Neural progenitor cell (in vitro differentiated cells): ENCODE data around the gene NFKB1. TPM values are rescaled to one million over a fixed set of nuclear protein-coding genes. Genes with fewer than 3 reads are reported as not detected.

ENCODE experiments used
- DNase-seq: peaks from one replicate; pipeline ENCODE4 v3.0.0-alpha.2; 2016; ENCODE audit warnings: low spot score
- H2AFZ ChIP-seq: fragments of 200-600 bp; sonication (generic); replicated peaks from 2 replicates; pipeline ENCODE4 v1.6.1; 2016; ENCODE audit warnings: antibody characterized with exemption
- H3F3A ChIP-seq: fragments of 200-600 bp; sonication (generic); 2 replicates; pipeline ENCODE4 v1.6.1; 2016; ENCODE audit warnings: antibody characterized with exemption, low read depth
- H3K27ac ChIP-seq: fragments of 200-600 bp; sonication (generic); 2 replicates; pipeline ENCODE4 v1.5.1; 2016; ENCODE audit warnings: mild to moderate bottlenecking
- H3K27me3 ChIP-seq: fragments of 200-600 bp; sonication (generic); 2 replicates; pipeline ENCODE4 v1.6.1; 2016; ENCODE audit warnings: mild to moderate bottlenecking, moderate library complexity
- H3K36me3 ChIP-seq: fragments of 200-600 bp; sonication (generic); 2 replicates; pipeline ENCODE4 v1.5.1; 2016
- H3K4me1 ChIP-seq: fragments of 200-600 bp; sonication (generic); 2 replicates; pipeline ENCODE4 v1.6.1; 2016; ENCODE audit warnings: mixed run types
- H3K4me2 ChIP-seq: fragments of 200-600 bp; sonication (generic); 2 replicates; pipeline ENCODE4 v1.6.1; 2016
- H3K4me3 ChIP-seq: fragments of 200-600 bp; sonication (generic); 2 replicates; pipeline ENCODE4 v1.5.1; 2016
- H3K79me2 ChIP-seq: fragments of 200-600 bp; sonication (generic); 2 replicates; pipeline ENCODE4 v1.6.1; 2016; ENCODE audit warnings: low read depth
- H3K9ac ChIP-seq: fragments of 200-600 bp; sonication (generic); 2 replicates; pipeline ENCODE4 v1.6.1; 2016
- H3K9me3 ChIP-seq: fragments of 200-600 bp; sonication (generic); 2 replicates; pipeline ENCODE4 v1.5.1; 2016; ENCODE audit warnings: low read depth
- H4K20me1 ChIP-seq: fragments of 200-600 bp; sonication (generic); 2 replicates; pipeline ENCODE4 v1.6.1; 2016; ENCODE audit warnings: low read depth
- H3K27ac Mint-ChIP-seq: 3 replicates; pipeline ENCODE4 v1.8.0; 2021; ENCODE audit warnings: mixed read lengths
- H3K27me3 Mint-ChIP-seq: 2 replicates; pipeline ENCODE4 v1.8.0; 2022; ENCODE audit warnings: low read depth, mild to moderate bottlenecking, inconsistent platforms, moderate library complexity, mixed read lengths; ENCODE audit not compliant: insufficient read depth
- H3K36me3 Mint-ChIP-seq: 3 replicates; pipeline ENCODE4 v1.8.0; 2021; ENCODE audit warnings: mixed read lengths
- H3K4me1 Mint-ChIP-seq: 3 replicates; pipeline ENCODE4 v1.8.0; 2021; ENCODE audit warnings: mixed read lengths
- H3K4me3 Mint-ChIP-seq: 3 replicates; pipeline ENCODE4 v1.8.0; 2021; ENCODE audit warnings: mild to moderate bottlenecking, moderate library complexity, mixed read lengths
- H3K9me3 Mint-ChIP-seq: 3 replicates; pipeline ENCODE4 v1.8.0; 2020; ENCODE audit warnings: mixed read lengths
- EZH2 ChIP-seq: fragments of 200-600 bp; sonication (generic); IDR thresholded peaks from 2 replicates; pipeline ENCODE4 v1.6.1; 2017; ENCODE audit warnings: antibody characterized with exemption, mild to moderate bottlenecking, moderate library complexity
- EZH2phosphoT487 ChIP-seq: fragments of 200-600 bp; sonication (generic); IDR thresholded peaks from 2 replicates; pipeline ENCODE4 v1.6.1; 2017; ENCODE audit warnings: antibody characterized with exemption
- total RNA-seq: library from RNA; depleted of rRNA; stranded (reverse); fragments of >200 nt; gene quantifications from 2 replicates; pipeline ENCODE4 v1.2.3, GENCODE V29; 2015; ENCODE audit warnings: low replicate concordance
- TF ChIP-seq, protein P1 (sequence below): fragments of 200-600 bp; sonication (generic); IDR thresholded peaks from 2 replicates; pipeline ENCODE4 v1.5.1; 2017; ENCODE audit warnings: antibody characterized with exemption, mild to moderate bottlenecking

The NFKB1 gene
- total RNA-seq, 1 donor from 2014 or later, result 14.1 TPM

DNA sequence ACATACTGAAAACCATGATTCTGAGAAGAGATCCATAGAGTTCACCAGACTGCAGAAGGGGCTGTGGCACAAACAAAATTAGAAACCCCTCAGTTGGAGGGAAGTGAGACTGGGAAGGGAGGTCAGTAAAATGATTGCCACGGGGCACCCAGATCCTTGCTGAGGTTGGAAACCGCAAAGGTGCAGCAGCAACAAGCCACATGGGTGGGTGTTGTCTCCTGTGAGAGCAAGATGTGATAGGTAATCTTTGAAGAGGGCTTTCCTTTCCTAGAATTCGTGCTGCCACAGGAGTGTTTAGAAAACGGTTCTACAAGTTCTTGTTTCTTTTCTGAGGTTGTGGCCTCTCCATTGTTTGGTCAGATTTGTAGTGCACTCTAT is 85.5 kb downstream of the NFKB1 start:
- Mint-ChIP-seq H3K4me3 (no peak overlapping the region), H3K36me3 (peaks cover 3% of the 10 kb centered on the region), H3K27ac (no peak overlapping the region), H3K9me3 (peaks cover 3% of the 10 kb centered on the region), H3K4me1 (no peaks in the 10 kb centered on the region), H3K27me3 (no peaks in the 10 kb centered on the region)
- H3K4me1 ChIP-seq, result no peaks in the 10 kb centered on the region
- no peak for DNase-seq
- H3K36me3 ChIP-seq, result no peaks in the 10 kb centered on the region
- no peaks in the 10 kb centered on the region for H3K79me2 ChIP-seq
- H3K27me3 ChIP-seq, result no peaks in the 10 kb centered on the region
- no peak overlapping the region for H3K4me3 ChIP-seq
- no peak for TF ChIP-seq EZH2
- TF ChIP-seq, protein P1, sequence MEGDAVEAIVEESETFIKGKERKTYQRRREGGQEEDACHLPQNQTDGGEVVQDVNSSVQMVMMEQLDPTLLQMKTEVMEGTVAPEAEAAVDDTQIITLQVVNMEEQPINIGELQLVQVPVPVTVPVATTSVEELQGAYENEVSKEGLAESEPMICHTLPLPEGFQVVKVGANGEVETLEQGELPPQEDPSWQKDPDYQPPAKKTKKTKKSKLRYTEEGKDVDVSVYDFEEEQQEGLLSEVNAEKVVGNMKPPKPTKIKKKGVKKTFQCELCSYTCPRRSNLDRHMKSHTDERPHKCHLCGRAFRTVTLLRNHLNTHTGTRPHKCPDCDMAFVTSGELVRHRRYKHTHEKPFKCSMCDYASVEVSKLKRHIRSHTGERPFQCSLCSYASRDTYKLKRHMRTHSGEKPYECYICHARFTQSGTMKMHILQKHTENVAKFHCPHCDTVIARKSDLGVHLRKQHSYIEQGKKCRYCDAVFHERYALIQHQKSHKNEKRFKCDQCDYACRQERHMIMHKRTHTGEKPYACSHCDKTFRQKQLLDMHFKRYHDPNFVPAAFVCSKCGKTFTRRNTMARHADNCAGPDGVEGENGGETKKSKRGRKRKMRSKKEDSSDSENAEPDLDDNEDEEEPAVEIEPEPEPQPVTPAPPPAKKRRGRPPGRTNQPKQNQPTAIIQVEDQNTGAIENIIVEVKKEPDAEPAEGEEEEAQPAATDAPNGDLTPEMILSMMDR, result no peak
- no peak for TF ChIP-seq EZH2phosphoT487
- H3K9ac ChIP-seq, result no peak overlapping the region
- H3K4me2 ChIP-seq, result no peak overlapping the region
- no peak overlapping the region for H2AFZ ChIP-seq
- no peaks in the 10 kb centered on the region for H3F3A ChIP-seq
- peaks cover 3% of the 10 kb centered on the region for H3K9me3 ChIP-seq
- H3K27ac ChIP-seq, result no peak overlapping the region
- no peaks in the 10 kb centered on the region for H4K20me1 ChIP-seq

DNA sequence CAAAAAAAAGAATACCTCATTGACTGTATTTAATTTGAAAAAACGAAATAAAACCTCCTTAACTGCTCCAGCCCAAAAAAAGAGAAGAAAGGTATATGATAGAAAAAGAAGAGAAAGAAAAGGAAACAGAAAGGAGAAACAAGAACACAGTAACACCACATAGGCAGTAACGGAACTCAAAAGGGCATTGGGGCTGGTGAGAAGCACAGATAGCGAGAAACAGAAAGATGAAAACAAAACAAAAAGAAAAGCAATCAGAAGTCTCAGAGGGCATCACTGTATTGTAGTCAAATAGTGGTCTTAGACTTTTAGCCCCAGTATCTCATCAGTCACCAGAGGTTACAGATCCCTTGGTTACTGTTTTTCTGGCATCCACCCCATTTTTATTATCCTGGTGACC is 88.6 kb downstream of the NFKB1 start:
- Histone ChIP-seq H3K36me3 (no peaks in the 10 kb centered on the region), H2AFZ (no peak overlapping the region), H3K4me2 (no peak overlapping the region), H3K4me3 (no peak overlapping the region), H3K27me3 (no peaks in the 10 kb centered on the region), H3F3A (no peaks in the 10 kb centered on the region), H3K79me2 (no peaks in the 10 kb centered on the region), H3K9ac (no peak overlapping the region), H3K9me3 (peaks cover 4% of the 10 kb centered on the region), H3K27ac (no peak overlapping the region), H3K4me1 (no peaks in the 10 kb centered on the region), H4K20me1 (no peaks in the 10 kb centered on the region)
- peaks cover 4% of the 10 kb centered on the region for H3K9me3 Mint-ChIP-seq
- no peak overlapping the region for H3K27ac Mint-ChIP-seq
- TF ChIP-seq, protein P1, result no peak
- TF ChIP-seq EZH2 (no peak), EZH2phosphoT487 (no peak)
- no peaks in the 10 kb centered on the region for H3K4me1 Mint-ChIP-seq
- no peak for DNase-seq
- H3K27me3 Mint-ChIP-seq, result no peaks in the 10 kb centered on the region
- H3K4me3 Mint-ChIP-seq, result no peak overlapping the region
- H3K36me3 Mint-ChIP-seq, result peaks cover 6% of the 10 kb centered on the region

DNA sequence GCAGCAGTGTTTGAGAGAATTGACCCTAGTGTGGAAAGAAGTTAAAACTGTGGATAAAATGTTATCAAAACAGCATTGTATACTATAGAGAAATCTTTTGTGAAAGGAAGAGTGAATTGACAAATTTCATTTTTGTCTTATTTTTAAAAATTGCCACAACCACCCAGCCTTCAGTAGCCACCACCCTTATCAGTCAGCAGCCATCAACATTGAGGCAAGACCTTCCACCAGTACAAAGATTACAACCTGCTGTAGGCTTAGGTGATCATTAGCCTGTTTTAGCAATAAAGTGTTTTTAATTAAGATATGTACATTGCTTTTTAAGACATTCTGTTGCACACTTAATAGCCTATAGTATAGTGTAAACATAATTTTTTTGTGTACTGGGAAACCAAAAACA is 91.1 kb downstream of the NFKB1 start:
- no peak overlapping the region for H3K27ac Mint-ChIP-seq
- Histone ChIP-seq H3K9me3 (peaks cover 4% of the 10 kb centered on the region), H2AFZ (no peak overlapping the region), H3K27ac (no peak overlapping the region), H3K79me2 (no peaks in the 10 kb centered on the region), H3K27me3 (no peaks in the 10 kb centered on the region), H3K4me2 (no peak overlapping the region), H3K36me3 (no peaks in the 10 kb centered on the region), H4K20me1 (no peaks in the 10 kb centered on the region), H3F3A (no peaks in the 10 kb centered on the region), H3K4me1 (no peaks in the 10 kb centered on the region), H3K4me3 (no peak overlapping the region), H3K9ac (no peak overlapping the region)
- peaks cover 3% of the 10 kb centered on the region for H3K4me1 Mint-ChIP-seq
- TF ChIP-seq EZH2phosphoT487 (no peak), EZH2 (no peak)
- H3K9me3 Mint-ChIP-seq, result peaks cover 4% of the 10 kb centered on the region
- H3K36me3 Mint-ChIP-seq, result peaks cover 13% of the 10 kb centered on the region
- H3K4me3 Mint-ChIP-seq, result no peak overlapping the region
- DNase-seq, result no peak
- H3K27me3 Mint-ChIP-seq, result no peaks in the 10 kb centered on the region

DNA sequence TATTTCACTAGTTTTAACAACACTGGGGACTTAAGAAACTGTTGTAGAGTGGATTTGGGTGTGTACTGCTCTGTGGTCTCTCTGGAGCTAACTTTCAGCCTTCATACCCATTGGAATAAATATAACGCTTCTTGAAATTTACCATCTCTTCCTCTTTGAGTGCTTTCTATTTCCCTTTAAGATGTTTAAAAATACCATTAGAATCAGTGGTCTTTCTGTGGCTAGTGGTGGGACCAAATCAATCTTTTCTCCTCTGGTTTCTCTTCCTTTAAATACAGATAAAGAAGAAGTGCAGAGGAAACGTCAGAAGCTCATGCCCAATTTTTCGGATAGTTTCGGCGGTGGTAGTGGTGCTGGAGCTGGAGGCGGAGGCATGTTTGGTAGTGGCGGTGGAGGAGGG is 92.0 kb downstream of the NFKB1 start:
- Histone ChIP-seq H3K27me3 (no peaks in the 10 kb centered on the region), H3K4me2 (no peak overlapping the region), H3K9me3 (peaks cover 4% of the 10 kb centered on the region), H3K4me1 (no peaks in the 10 kb centered on the region), H4K20me1 (no peaks in the 10 kb centered on the region), H3K9ac (no peak overlapping the region), H3K27ac (no peak overlapping the region), H3K36me3 (no peaks in the 10 kb centered on the region), H3K4me3 (no peak overlapping the region), H3K79me2 (no peaks in the 10 kb centered on the region), H3F3A (no peaks in the 10 kb centered on the region), H2AFZ (no peak overlapping the region)
- DNase-seq, result no peak
- Mint-ChIP-seq H3K36me3 (peaks cover 16% of the 10 kb centered on the region), H3K9me3 (peaks cover 4% of the 10 kb centered on the region), H3K4me3 (no peak overlapping the region), H3K4me1 (peaks cover 3% of the 10 kb centered on the region), H3K27ac (no peak overlapping the region), H3K27me3 (no peaks in the 10 kb centered on the region)
- TF ChIP-seq EZH2, result no peak
- TF ChIP-seq, protein P1, result no peak
- TF ChIP-seq EZH2phosphoT487, result no peak
